GM12878 (cell line): Measurements from ENCODE around the gene TOM1L2.

Experiments
- BRCA1 ChIP-seq: IDR thresholded peaks from 2 replicates; pipeline ENCODE4 v1.6.1; 2011; ENCODE audit warnings: low read depth, low read length, improper control_type of control experiment
- CHD1 ChIP-seq: IDR thresholded peaks from 2 replicates; pipeline ENCODE4 v1.6.1; 2012; ENCODE audit warnings: low read depth, low read length, improper control_type of control experiment
- CHD4 ChIP-seq: fragments of 200-600 bp; sonication (generic); IDR thresholded peaks from 2 replicates; pipeline ENCODE4 v1.6.1; 2016; ENCODE audit warnings: mild to moderate bottlenecking
- CTCF ChIP-seq, 3 experiments: IDR thresholded peaks in 2 of 3; conservative IDR thresholded peaks in 1 of 3; 2 replicates each; pipeline ENCODE4 v1.5.1; 2011; ENCODE audit warnings: low read depth in 3 of 3, low read length in 3 of 3, mild to moderate bottlenecking in 3 of 3, control low read depth in 2 of 3, moderate library complexity in 2 of 3, inconsistent platforms in 1 of 3, mixed read lengths in 1 of 3; ENCODE audit not compliant: control insufficient read depth in 2 of 3, insufficient read depth in 1 of 3; ENCODE audit errors: extremely low read depth in 1 of 3
- ELK1 ChIP-seq: IDR thresholded peaks from 2 replicates; pipeline ENCODE4 v1.6.1; 2012; ENCODE audit warnings: low read depth, low read length, improper control_type of control experiment
- FOXK2 ChIP-seq: fragments of 450-650 bp; IDR thresholded peaks from 2 replicates; pipeline ENCODE4 v1.6.1; 2017; ENCODE audit warnings: mild to moderate bottlenecking, moderate library complexity
- IRF4 ChIP-seq: IDR thresholded peaks from 2 replicates; pipeline ENCODE4 v1.6.1; 2011; ENCODE audit warnings: low read depth, low read length
- JUND ChIP-seq: IDR thresholded peaks from 2 replicates; pipeline ENCODE4 v1.6.1; 2012; ENCODE audit warnings: low read depth, mild to moderate bottlenecking, low read length, improper control_type of control experiment, moderate library complexity
- RAD21 ChIP-seq: IDR thresholded peaks from 2 replicates; pipeline ENCODE4 v1.6.1; 2011; ENCODE audit warnings: mild to moderate bottlenecking, low read depth, low read length, moderate library complexity; ENCODE audit not compliant: insufficient read depth
- REST ChIP-seq: IDR thresholded peaks from 2 replicates; pipeline ENCODE4 v1.6.1; 2012; ENCODE audit warnings: mild to moderate bottlenecking, low read depth, low read length
- SRF ChIP-seq, 2 experiments: IDR thresholded peaks; 2 replicates each; pipeline ENCODE4 v1.6.1; 2011; ENCODE audit warnings: low read depth in 2 of 2, low read length in 2 of 2, mild to moderate bottlenecking in 1 of 2, moderate library complexity in 1 of 2
- TCF7 ChIP-seq: IDR thresholded peaks from 2 replicates; pipeline ENCODE4 v1.6.1; 2014; ENCODE audit warnings: antibody characterized with exemption, borderline replicate concordance
- ZNF274 ChIP-seq: IDR thresholded peaks from one replicate; pipeline ENCODE4 v1.8.0; 2011; ENCODE audit not compliant: insufficient read length, insufficient read depth
- ZZZ3 ChIP-seq: IDR thresholded peaks from 2 replicates; pipeline ENCODE4 v1.6.1; 2011; ENCODE audit warnings: low read depth; ENCODE audit not compliant: control insufficient read depth, insufficient read length

- TF ChIP-seq CTCF (IDR thresholded peaks at IDR 0.05 in 2 of 3, conservative IDR thresholded peaks at IDR 0.05 in 1 of 3; ENCODE audit: control insufficient read depth in 2 of 3, extremely low read depth in 1 of 3, insufficient read depth in 1 of 3, low read depth in 3 of 3, low read length in 3 of 3) (no peak), ELK1 (no peak), BRCA1 (no peak), REST (no peak), IRF4 (no peak), CHD1 (no peak), CHD4 (no peak), FOXK2 (no peak), JUND (no peak), SRF (IDR thresholded peaks at IDR 0.05; ENCODE audit: low read depth in 2 of 2, low read length in 2 of 2) (no peak), ZZZ3 (no peak), RAD21 (no peak), ZNF274 (no peak), TCF7 (no peak)
Observed at GRCh38 chr17:17960500-17961030, 11.6 kb downstream of the TOM1L2 start.
